ENCODE measurements around the gene LIN52. TPM values are rescaled to one million over a fixed set of nuclear protein-coding genes. Genes with fewer than 3 reads are reported as not detected.

The LIN52 gene
- total and polyA plus RNA-seq, 2 experiments from 2014 or later: 8.6 to 10.8 TPM

DNA sequence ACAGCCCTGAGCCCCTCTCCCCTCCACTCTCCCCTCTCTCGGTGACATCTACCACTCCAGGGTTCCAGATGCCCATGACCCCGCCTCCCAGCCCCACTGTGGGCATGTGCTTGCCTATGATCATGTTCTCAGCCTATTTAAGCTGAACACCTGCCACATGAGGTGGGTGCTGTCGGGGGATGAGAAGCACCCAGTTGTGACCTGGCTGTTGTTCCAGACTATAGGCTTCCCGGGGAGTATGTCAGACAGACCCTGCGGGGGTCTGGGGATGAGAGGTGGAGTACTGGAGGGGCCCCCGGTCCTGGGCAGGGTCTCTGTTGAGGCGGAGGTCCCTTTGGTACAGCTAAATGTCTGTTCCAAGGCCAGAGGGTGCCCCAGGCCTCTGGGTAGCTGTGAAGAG is 160.5 kb downstream of the LIN52 start:
- H3K27me3 Mint-ChIP-seq (ENCODE audit: insufficient read depth, low read depth, poor library complexity): peaks cover 63% of the 10 kb centered on the region
- no peak overlapping the region for H3K27ac Mint-ChIP-seq
- H3K36me3 ChIP-seq (ENCODE audit: insufficient read depth): no peaks in the 10 kb centered on the region
- no peak overlapping the region for H3K4me3 Mint-ChIP-seq
- H3K4me3 ChIP-seq: no peak overlapping the region
- peaks cover 47% of the 10 kb centered on the region for H3K4me1 ChIP-seq (ENCODE audit: insufficient read depth)
- H3K9me3 Mint-ChIP-seq: peaks cover 8% of the 10 kb centered on the region
- H3K9me2 ChIP-seq (ENCODE audit: insufficient read depth): no peaks in the 10 kb centered on the region
- peaks cover 17% of the 10 kb centered on the region; the same call in 1 of the 2 replicates for H3F3A ChIP-seq (replicated peaks; ENCODE audit: low read depth)
- DNase-seq (ENCODE audit: low spot score) (no peak), ATAC-seq (no peak)
- no peak overlapping the region for H3K4me2 ChIP-seq
- H3K36me3 Mint-ChIP-seq (ENCODE audit: low read depth): peaks cover 2% of the 10 kb centered on the region; the same call in 1 of the 3 replicates
- H3K79me2 ChIP-seq (replicated peaks; ENCODE audit: insufficient read depth): no peaks in the 10 kb centered on the region
- peaks cover 53% of the 10 kb centered on the region for H3K4me1 Mint-ChIP-seq
- H2AFZ ChIP-seq: no peak overlapping the region
- TF ChIP-seq, protein P1, sequence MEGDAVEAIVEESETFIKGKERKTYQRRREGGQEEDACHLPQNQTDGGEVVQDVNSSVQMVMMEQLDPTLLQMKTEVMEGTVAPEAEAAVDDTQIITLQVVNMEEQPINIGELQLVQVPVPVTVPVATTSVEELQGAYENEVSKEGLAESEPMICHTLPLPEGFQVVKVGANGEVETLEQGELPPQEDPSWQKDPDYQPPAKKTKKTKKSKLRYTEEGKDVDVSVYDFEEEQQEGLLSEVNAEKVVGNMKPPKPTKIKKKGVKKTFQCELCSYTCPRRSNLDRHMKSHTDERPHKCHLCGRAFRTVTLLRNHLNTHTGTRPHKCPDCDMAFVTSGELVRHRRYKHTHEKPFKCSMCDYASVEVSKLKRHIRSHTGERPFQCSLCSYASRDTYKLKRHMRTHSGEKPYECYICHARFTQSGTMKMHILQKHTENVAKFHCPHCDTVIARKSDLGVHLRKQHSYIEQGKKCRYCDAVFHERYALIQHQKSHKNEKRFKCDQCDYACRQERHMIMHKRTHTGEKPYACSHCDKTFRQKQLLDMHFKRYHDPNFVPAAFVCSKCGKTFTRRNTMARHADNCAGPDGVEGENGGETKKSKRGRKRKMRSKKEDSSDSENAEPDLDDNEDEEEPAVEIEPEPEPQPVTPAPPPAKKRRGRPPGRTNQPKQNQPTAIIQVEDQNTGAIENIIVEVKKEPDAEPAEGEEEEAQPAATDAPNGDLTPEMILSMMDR (conservative IDR thresholded peaks at IDR 0.05; ENCODE audit: low read depth in 2 of 2): no peak
- no peak for TF ChIP-seq NANOG (IDR thresholded peaks at IDR 0.05; ENCODE audit: borderline replicate concordance)
- no peak for TF ChIP-seq ZNF114 (CRISPR knock-in tag; IDR thresholded peaks at IDR 0.05)
- no peak for TF ChIP-seq EZH2phosphoT487 (IDR thresholded peaks at IDR 0.05; ENCODE audit: unreplicated experiment)
- TF ChIP-seq, protein P2, sequence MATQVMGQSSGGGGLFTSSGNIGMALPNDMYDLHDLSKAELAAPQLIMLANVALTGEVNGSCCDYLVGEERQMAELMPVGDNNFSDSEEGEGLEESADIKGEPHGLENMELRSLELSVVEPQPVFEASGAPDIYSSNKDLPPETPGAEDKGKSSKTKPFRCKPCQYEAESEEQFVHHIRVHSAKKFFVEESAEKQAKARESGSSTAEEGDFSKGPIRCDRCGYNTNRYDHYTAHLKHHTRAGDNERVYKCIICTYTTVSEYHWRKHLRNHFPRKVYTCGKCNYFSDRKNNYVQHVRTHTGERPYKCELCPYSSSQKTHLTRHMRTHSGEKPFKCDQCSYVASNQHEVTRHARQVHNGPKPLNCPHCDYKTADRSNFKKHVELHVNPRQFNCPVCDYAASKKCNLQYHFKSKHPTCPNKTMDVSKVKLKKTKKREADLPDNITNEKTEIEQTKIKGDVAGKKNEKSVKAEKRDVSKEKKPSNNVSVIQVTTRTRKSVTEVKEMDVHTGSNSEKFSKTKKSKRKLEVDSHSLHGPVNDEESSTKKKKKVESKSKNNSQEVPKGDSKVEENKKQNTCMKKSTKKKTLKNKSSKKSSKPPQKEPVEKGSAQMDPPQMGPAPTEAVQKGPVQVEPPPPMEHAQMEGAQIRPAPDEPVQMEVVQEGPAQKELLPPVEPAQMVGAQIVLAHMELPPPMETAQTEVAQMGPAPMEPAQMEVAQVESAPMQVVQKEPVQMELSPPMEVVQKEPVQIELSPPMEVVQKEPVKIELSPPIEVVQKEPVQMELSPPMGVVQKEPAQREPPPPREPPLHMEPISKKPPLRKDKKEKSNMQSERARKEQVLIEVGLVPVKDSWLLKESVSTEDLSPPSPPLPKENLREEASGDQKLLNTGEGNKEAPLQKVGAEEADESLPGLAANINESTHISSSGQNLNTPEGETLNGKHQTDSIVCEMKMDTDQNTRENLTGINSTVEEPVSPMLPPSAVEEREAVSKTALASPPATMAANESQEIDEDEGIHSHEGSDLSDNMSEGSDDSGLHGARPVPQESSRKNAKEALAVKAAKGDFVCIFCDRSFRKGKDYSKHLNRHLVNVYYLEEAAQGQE (IDR thresholded peaks at IDR 0.05; ENCODE audit: unreplicated experiment): no peak
- TF ChIP-seq POLR2AphosphoS5 (IDR thresholded peaks at IDR 0.05; ENCODE audit: low read depth): no peak
- no peak for TF ChIP-seq STAT1 (IDR thresholded peaks at IDR 0.05; ENCODE audit: unreplicated experiment)
- TF ChIP-seq, protein P3, sequence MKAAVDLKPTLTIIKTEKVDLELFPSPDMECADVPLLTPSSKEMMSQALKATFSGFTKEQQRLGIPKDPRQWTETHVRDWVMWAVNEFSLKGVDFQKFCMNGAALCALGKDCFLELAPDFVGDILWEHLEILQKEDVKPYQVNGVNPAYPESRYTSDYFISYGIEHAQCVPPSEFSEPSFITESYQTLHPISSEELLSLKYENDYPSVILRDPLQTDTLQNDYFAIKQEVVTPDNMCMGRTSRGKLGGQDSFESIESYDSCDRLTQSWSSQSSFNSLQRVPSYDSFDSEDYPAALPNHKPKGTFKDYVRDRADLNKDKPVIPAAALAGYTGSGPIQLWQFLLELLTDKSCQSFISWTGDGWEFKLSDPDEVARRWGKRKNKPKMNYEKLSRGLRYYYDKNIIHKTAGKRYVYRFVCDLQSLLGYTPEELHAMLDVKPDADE (IDR thresholded peaks at IDR 0.05): no peak
- TF ChIP-seq ZNF331 (CRISPR knock-in tag; IDR thresholded peaks at IDR 0.05; ENCODE audit: low read depth): no peak
- TF ChIP-seq CREB1 (CRISPR knock-in tag; IDR thresholded peaks at IDR 0.05; ENCODE audit: low read depth): no peak
- TF ChIP-seq EZH2 (IDR thresholded peaks at IDR 0.05; ENCODE audit: low read depth, unreplicated experiment): no peak
- no peak for TF ChIP-seq JUNB (IDR thresholded peaks at IDR 0.05; ENCODE audit: unreplicated experiment)
- TF ChIP-seq ZNF462 (CRISPR knock-in tag; IDR thresholded peaks at IDR 0.05): no peak
- peaks cover 50% of the 10 kb centered on the region for H3K27me3 ChIP-seq (ENCODE audit: insufficient read depth)
- H4K20me1 ChIP-seq (replicated peaks; ENCODE audit: insufficient read depth): 0 out of 2 replicates have a peak, but pooled peaks cover 8% of the 10 kb centered on the region
- no peak overlapping the region for H3K27ac ChIP-seq (ENCODE audit: low read depth)

All from GM23338 (cell line).